Measurements from ENCODE around the gene DHH. TPM values are rescaled to one million over a fixed set of nuclear protein-coding genes. Genes with fewer than 3 reads are reported as not detected.
"Not testable (repeated sequence)": the region's sequence is repeated elsewhere in the genome, so short reads cannot be mapped to it uniquely, and the experiment has no call there.

Gene DHH
- total and polyA plus RNA-seq, 7 experiments from 2014 or later, result 0.24 to 0.91 (median 0.76) TPM; not detected in 2

DNA sequence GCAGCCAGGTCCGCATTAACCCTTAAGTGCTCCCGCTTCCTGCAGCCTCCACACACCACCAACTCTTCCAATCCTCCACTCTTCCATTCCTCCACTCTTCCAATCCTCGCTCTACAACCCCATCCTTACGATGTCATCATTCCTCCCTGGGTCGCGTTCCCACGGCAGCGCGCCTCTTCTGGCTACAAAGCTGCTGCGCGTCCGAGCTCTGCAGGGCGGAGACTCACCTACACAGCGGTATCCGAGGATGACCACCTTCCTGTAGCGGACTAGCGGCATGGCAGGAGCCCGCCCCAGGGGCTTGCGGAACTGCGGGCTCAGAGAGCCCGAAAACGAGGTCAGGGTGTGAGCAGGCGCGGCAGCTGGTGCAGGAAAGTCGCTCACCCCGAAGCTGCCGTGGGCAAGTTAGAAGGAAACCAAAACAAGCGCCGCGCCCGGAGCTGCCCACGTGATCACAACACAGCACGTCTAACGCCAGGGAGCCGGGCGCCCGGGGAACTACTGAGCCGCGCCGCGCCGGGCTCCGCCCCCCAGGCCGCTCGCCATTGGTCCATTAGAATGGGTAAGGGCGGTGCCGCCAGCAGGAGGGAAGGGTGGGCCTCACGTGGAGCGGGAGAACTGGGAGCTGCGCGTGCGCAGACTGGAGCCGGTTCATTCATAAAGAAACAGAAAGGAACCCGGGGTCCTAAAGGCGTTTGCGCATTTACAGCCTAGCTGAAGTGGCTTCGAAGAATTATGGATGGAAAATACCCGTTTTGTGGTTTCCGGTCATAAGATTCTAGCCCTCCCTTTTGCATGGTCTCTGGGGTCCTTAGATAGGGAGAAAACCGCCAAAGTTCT lies 24.9 kb downstream of the DHH start, which contains the start of gene RHEBL1:
Gene RHEBL1 (minus strand): TSS at position 473 of the 840 bp plus-strand sequence. CDS start 194 bp downstream, at position 279.
- Mint-ChIP-seq H3K36me3 (no peaks in the 10 kb centered on the region), H3K9me3 (peaks cover 0 to 2% (median 0%) of the 10 kb centered on the region in 11 donors), H3K4me1 (peaks cover 14 to 31% (median 18%) of the 10 kb centered on the region in 7 donors), H3K27me3 (no peaks in the 10 kb centered on the region), H3K4me3 (peak within 1 kb of the TSS; percentile 86 to 99 (median 96)), H3K27ac (peak within 1 kb of the TSS; percentile 77 to 92 (median 86))
- Histone ChIP-seq H3K4me1 (ENCODE audit: control insufficient read depth in 2 of 2, insufficient read depth in 2 of 2, low read length in 2 of 2) (peaks cover 5 to 13% of the 10 kb centered on the region in 2 donors), H3K27me3 (ENCODE audit: control insufficient read depth in 2 of 2, insufficient read depth in 2 of 2, low read length in 2 of 2) (no peaks in the 10 kb centered on the region), H3K27ac (ENCODE audit: low read depth, low read length) (peak within 1 kb of the TSS; percentile 74), H3K4me3 (ENCODE audit: low read length) (peak within 1 kb of the TSS; percentile 99), H3K36me3 (ENCODE audit: control insufficient read depth in 2 of 3, insufficient read depth in 3 of 3, low read length in 3 of 3) (no peaks in the 10 kb centered on the region), H3K9me3 (ENCODE audit: control insufficient read depth in 2 of 3, low read length in 3 of 3) (no peaks in the 10 kb centered on the region)
- DNase-seq, result peak; percentile 93 to 99 (median 96)
- ChIA-PET CTCF (interaction anchor here (0.7 to 1.5 kb wide), 9 partner anchors 10 to 165 kb away, joined by 3 to 6 read pairs (median 4); partner anchors contain the start of genes DHH and LMBR1L), POLR2A (interaction anchor here (0.7 to 2.0 kb wide), 10 partner anchors 9 to 253 kb away, joined by 3 to 17 read pairs (median 4); partner anchors contain the start of genes KMT2D, TUBA1A and TUBA1B)
- peak; percentile 100 for ATAC-seq
- intact Hi-C loops (cut with micrococcal nuclease), result loop anchor here (1.0 to 10.0 kb wide), 12 partner anchors 9 to 469 kb away; partner anchors contain the start of genes KMT2D (in 2 of the 2), TUBA1A (in 2 of the 2), CCNT1 (in 1 of the 2) and LMBR1L (in 1 of the 2)

- ChIA-PET POLR2A (interaction anchor here (0.7 to 2.0 kb wide), 7 partner anchors 10 to 911 kb away, joined by 4 to 17 read pairs (median 4); partner anchors contain the start of genes KMT2D, TUBA1A and TUBA1B), CTCF (interaction anchor here (0.8 to 6.6 kb wide), 5 partner anchors 16 to 166 kb away, joined by 3 to 55 read pairs (median 4); no protein-coding TSS in a partner anchor)
- H3K36me3 ChIP-seq (ENCODE audit: control insufficient read depth in 2 of 3, insufficient read depth in 3 of 3, low read length in 3 of 3), result no peaks in the 10 kb centered on the region
- intact Hi-C loops (cut with micrococcal nuclease), result loop anchor here (1.0 to 10.0 kb wide), 5 partner anchors 9 to 469 kb away; partner anchors contain the start of genes KMT2D (in 2 of the 2), CCNT1 (in 1 of the 2) and TUBA1C (in 1 of the 2)
- H3K27me3 ChIP-seq (ENCODE audit: control insufficient read depth in 2 of 2, insufficient read depth in 2 of 2, low read length in 2 of 2), result no peaks in the 10 kb centered on the region
- H3K9me3 Mint-ChIP-seq, result peaks cover 0 to 2% (median 0%) of the 10 kb centered on the region in 11 donors
- H3K27me3 Mint-ChIP-seq, result no peaks in the 10 kb centered on the region
- peaks cover 5 to 13% of the 10 kb centered on the region in 2 donors for H3K4me1 ChIP-seq (ENCODE audit: control insufficient read depth in 2 of 2, insufficient read depth in 2 of 2, low read length in 2 of 2)
- H3K4me3 Mint-ChIP-seq, result peak overlapping the region; percentile 86 to 99 (median 96)
- H3K9me3 ChIP-seq (ENCODE audit: control insufficient read depth in 2 of 3, low read length in 3 of 3), result no peaks in the 10 kb centered on the region
- peaks cover 16 to 33% (median 21%) of the 10 kb centered on the region in 7 donors for H3K4me1 Mint-ChIP-seq
- DNase-seq, result no peak
- H3K27ac Mint-ChIP-seq, result peak overlapping the region; percentile 77 to 92 (median 86)
- H3K4me3 ChIP-seq (ENCODE audit: low read length), result peak overlapping the region; percentile 99
- ATAC-seq, result no peak
- H3K36me3 Mint-ChIP-seq, result peaks cover 0 to under 1% (median 0%) of the 10 kb centered on the region in 5 donors
- H3K27ac ChIP-seq (ENCODE audit: low read depth, low read length), result peak overlapping the region; percentile 74
Observed at GRCh38 chr12:49068879-49069506, 25.6 kb downstream of the DHH start.

DNA sequence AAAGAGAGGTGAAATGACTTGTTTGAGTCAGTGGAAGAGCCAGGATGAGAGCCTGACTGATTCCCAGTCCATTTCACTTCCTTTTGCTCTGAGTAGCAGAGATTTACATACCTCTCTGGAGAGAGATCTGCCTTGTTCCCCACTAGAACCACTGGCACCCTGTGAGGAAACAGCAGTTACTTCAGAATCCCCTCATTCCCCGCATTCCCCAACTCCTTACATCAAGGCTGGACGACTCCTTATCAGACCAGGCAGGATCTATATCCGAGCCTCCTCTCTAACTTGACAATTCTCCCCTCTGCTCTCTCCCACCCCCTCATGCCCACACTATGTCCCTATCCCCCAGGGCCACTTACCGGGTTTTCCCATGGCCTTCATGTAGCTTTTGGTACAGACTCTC lies 28.5 kb downstream of the DHH start:
- DNase-seq (no peak), ATAC-seq (no peak)
- CTCF ChIA-PET, result interaction anchor here (0.6 to 6.6 kb wide), 6 partner anchors 16 to 62 kb away, joined by 3 to 55 read pairs (median 4); partner anchors contain the start of gene DHH
- Histone ChIP-seq H3K36me3 (ENCODE audit: control insufficient read depth in 2 of 3, insufficient read depth in 3 of 3, low read length in 3 of 3) (no peaks in the 10 kb centered on the region), H3K27ac (ENCODE audit: low read depth, low read length) (no peak overlapping the region), H3K9me3 (ENCODE audit: control insufficient read depth in 2 of 3, low read length in 3 of 3) (no peaks in the 10 kb centered on the region), H3K4me1 (ENCODE audit: control insufficient read depth in 2 of 2, insufficient read depth in 2 of 2, low read length in 2 of 2) (peaks cover 9 to 16% of the 10 kb centered on the region in 2 donors), H3K4me3 (ENCODE audit: low read length) (no peak overlapping the region), H3K27me3 (ENCODE audit: control insufficient read depth in 2 of 2, insufficient read depth in 2 of 2, low read length in 2 of 2) (no peaks in the 10 kb centered on the region)
- Mint-ChIP-seq H3K4me3 (no peak overlapping the region), H3K27ac (peak overlapping the region in 1 of 9 donors; percentile 31), H3K9me3 (peaks cover 0 to 4% (median 0%) of the 10 kb centered on the region in 11 donors), H3K27me3 (no peaks in the 10 kb centered on the region), H3K36me3 (peaks cover 0 to 2% (median 0%) of the 10 kb centered on the region in 5 donors), H3K4me1 (peaks cover 23 to 30% (median 29%) of the 10 kb centered on the region in 7 donors)
- POLR2A ChIA-PET, result interaction anchor here (0.6 to 5.4 kb wide), 3 partner anchors 11 to 65 kb away, joined by 3 to 35 read pairs (median 3); partner anchors contain the start of genes LMBR1L and TUBA1B
- intact Hi-C loops (cut with micrococcal nuclease), result loop anchor here in 1 of 2 donors (5.0 to 10.0 kb wide), 2 partner anchors 199 to 349 kb away; partner anchors contain the start of genes CCNT1 and TUBA1C

DNA sequence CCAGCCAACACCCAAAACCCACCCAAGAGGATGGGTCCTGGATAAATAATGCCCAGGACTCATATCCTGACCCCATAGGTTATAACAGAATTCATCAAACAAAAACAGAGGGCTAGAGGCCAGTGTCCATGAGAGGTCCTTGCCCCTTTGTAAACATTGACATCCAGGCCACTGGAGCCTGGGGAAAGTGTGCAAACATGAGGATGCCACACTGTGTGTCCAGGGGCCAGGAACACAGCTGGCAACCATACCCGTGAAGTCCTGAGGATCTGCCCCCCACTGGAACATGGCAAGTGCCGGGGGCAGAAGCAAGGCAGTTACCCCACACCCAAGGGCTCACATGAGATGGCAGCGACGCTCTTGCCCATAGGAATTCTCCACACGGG lies 29.8 kb downstream of the DHH start:
- intact Hi-C loops (cut with micrococcal nuclease), result loop anchor here (1.0 to 10.0 kb wide), 8 partner anchors 24 to 678 kb away; partner anchors contain the start of genes CCNT1 (in 1 of the 2), TMBIM6 (in 1 of the 2), TUBA1A (in 1 of the 2) and TUBA1C (in 1 of the 2)
- Histone ChIP-seq H3K4me3 (ENCODE audit: low read length) (no peak overlapping the region), H3K9me3 (ENCODE audit: control insufficient read depth in 2 of 3, low read length in 3 of 3) (no peaks in the 10 kb centered on the region), H3K36me3 (ENCODE audit: control insufficient read depth in 2 of 3, insufficient read depth in 3 of 3, low read length in 3 of 3) (peaks cover 0 to 7% (median 0%) of the 10 kb centered on the region in 3 experiments), H3K27ac (ENCODE audit: low read depth, low read length) (no peak overlapping the region), H3K27me3 (ENCODE audit: control insufficient read depth in 2 of 2, insufficient read depth in 2 of 2, low read length in 2 of 2) (no peaks in the 10 kb centered on the region), H3K4me1 (ENCODE audit: control insufficient read depth in 2 of 2, insufficient read depth in 2 of 2, low read length in 2 of 2) (peaks cover 10 to 15% of the 10 kb centered on the region in 2 donors)
- no peak overlapping the region for H3K4me3 Mint-ChIP-seq
- CTCF ChIA-PET, result interaction anchor here (0.8 to 6.6 kb wide), 13 partner anchors 9 to 170 kb away, joined by 3 to 55 read pairs (median 5); partner anchors contain the start of genes DHH and TUBA1B
- H3K9me3 Mint-ChIP-seq, result peaks cover 0 to 8% (median 0%) of the 10 kb centered on the region in 11 donors
- peaks cover 0 to 2% (median 0%) of the 10 kb centered on the region in 5 donors for H3K36me3 Mint-ChIP-seq
- no peaks in the 10 kb centered on the region for H3K27me3 Mint-ChIP-seq
- no peak for DNase-seq
- ATAC-seq, result no peak
- H3K4me1 Mint-ChIP-seq, result peaks cover 21 to 28% (median 24%) of the 10 kb centered on the region in 7 donors
- POLR2A ChIA-PET, result interaction anchor here (0.7 to 5.4 kb wide), 8 partner anchors 24 to 259 kb away, joined by 3 to 35 read pairs (median 4); partner anchors contain the start of genes LMBR1L and TUBA1B
- H3K27ac Mint-ChIP-seq, result no peak overlapping the region

- H3K27ac Mint-ChIP-seq, result peak overlapping the region in 4 of 9 donors; percentile 29 to 96 (median 34)
- not testable (repeated sequence) for H3K27ac ChIP-seq (ENCODE audit: low read depth, low read length); H3K27me3 Mint-ChIP-seq; H3K36me3 ChIP-seq (ENCODE audit: control insufficient read depth in 2 of 3, insufficient read depth in 3 of 3, low read length in 3 of 3); H3K27me3 ChIP-seq (ENCODE audit: control insufficient read depth in 2 of 2, insufficient read depth in 2 of 2, low read length in 2 of 2); ATAC-seq; H3K36me3 Mint-ChIP-seq; H3K4me3 ChIP-seq (ENCODE audit: low read length); H3K9me3 ChIP-seq (ENCODE audit: control insufficient read depth in 2 of 3, low read length in 3 of 3); DNase-seq; H3K9me3 Mint-ChIP-seq
- ChIA-PET CTCF (interaction anchor here (5.1 to 6.6 kb wide), 2 partner anchors 25 to 31 kb away, joined by 48 to 55 read pairs; partner anchors contain the start of gene DHH), POLR2A (interaction anchor here (1.6 kb wide), 1 partner anchor 26 kb away, joined by 4 read pairs; no protein-coding TSS in a partner anchor)
- peaks cover 29 to 41% (median 37%) of the 10 kb centered on the region in 7 donors for H3K4me1 Mint-ChIP-seq
- intact Hi-C loops (cut with micrococcal nuclease), result loop anchor here (2.0 to 10.0 kb wide), 5 partner anchors 69 to 680 kb away; partner anchors contain the start of genes TMBIM6 (in 1 of the 2), TUBA1A (in 1 of the 2), TUBA1B (in 1 of the 2) and TUBA1C (in 1 of the 2)
- H3K4me1 ChIP-seq (ENCODE audit: control insufficient read depth in 2 of 2, insufficient read depth in 2 of 2, low read length in 2 of 2), result peaks cover 24 to 26% of the 10 kb centered on the region in 2 donors
- peak overlapping the region in 9 of 10 donors; percentile 23 to 97 (median 91) for H3K4me3 Mint-ChIP-seq
Observed at GRCh38 chr12:49061916-49062315, 32.7 kb downstream of the DHH start.

Data from naive thymus-derived CD4-positive, alpha-beta T cell (primary cell).